ENCODE measurements around the gene EXOC3L1. TPM values are rescaled to one million over a fixed set of nuclear protein-coding genes. Genes with fewer than 3 reads are reported as not detected.

The EXOC3L1 gene
- total RNA-seq, 2 donors from 2014 or later: 0.68 to 1.5 TPM

DNA sequence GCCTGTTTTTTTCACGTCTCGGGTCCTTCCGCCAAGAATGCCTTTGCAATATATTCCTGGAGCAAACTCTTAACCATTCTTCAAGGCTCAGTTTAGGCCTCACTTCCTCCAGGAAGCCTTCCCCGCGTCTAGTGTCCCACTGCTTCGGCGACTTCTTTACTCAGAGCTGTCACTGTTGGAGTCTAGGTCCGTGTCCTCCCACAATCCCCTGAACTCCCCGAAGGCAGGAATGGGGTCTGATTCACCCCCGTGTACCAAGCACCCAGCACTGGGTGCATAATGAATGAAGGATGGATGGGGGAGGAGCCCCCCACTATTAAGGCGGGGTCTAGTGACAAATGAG lies 6.7 kb downstream of the EXOC3L1 start:
- TF ChIP-seq, protein P1, sequence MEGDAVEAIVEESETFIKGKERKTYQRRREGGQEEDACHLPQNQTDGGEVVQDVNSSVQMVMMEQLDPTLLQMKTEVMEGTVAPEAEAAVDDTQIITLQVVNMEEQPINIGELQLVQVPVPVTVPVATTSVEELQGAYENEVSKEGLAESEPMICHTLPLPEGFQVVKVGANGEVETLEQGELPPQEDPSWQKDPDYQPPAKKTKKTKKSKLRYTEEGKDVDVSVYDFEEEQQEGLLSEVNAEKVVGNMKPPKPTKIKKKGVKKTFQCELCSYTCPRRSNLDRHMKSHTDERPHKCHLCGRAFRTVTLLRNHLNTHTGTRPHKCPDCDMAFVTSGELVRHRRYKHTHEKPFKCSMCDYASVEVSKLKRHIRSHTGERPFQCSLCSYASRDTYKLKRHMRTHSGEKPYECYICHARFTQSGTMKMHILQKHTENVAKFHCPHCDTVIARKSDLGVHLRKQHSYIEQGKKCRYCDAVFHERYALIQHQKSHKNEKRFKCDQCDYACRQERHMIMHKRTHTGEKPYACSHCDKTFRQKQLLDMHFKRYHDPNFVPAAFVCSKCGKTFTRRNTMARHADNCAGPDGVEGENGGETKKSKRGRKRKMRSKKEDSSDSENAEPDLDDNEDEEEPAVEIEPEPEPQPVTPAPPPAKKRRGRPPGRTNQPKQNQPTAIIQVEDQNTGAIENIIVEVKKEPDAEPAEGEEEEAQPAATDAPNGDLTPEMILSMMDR (IDR thresholded peaks at IDR 0.05): no peak
- H3K9me3 ChIP-seq: no peaks in the 10 kb centered on the region
- ATAC-seq (ENCODE audit: insufficient number of reproducible peaks, low FRiP score, low read depth) (no peak), DNase-seq (ENCODE audit: low spot score) (no peak)
- H3K4me1 ChIP-seq (ENCODE audit: control insufficient read depth in 1 of 2, low read depth in 2 of 2): peaks cover 16 to 39% of the 10 kb centered on the region in 2 donors
- peak overlapping the region; percentile 90 for H3K4me3 ChIP-seq
- no peaks in the 10 kb centered on the region for H3K27me3 ChIP-seq (replicated peaks; ENCODE audit: insufficient read depth)
- no peaks in the 10 kb centered on the region for H3K36me3 ChIP-seq
- peak overlapping the region; percentile 84 to 89 for H3K27ac ChIP-seq

DNA sequence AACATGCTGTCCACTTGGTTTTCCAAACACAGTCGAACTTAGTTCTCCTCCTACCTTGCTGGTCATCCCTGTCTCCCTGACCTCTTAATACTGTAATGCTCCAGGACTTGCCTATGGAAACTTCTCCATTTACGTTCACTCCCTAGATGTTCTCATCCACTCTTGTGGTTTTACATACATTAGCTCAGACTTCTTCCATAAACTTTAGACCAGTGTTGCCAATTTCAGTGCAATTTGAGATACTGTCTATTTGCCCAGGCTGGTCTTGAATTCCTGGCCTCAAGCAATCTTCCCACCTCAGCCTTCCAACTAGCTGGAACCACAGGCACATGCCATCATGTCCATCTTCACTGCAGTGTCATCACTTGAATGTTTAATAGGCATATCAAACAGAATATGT lies 7.6 kb downstream of the EXOC3L1 start:
- no peak for DNase-seq (ENCODE audit: low spot score)
- no peak overlapping the region for H3K27ac ChIP-seq

DNA sequence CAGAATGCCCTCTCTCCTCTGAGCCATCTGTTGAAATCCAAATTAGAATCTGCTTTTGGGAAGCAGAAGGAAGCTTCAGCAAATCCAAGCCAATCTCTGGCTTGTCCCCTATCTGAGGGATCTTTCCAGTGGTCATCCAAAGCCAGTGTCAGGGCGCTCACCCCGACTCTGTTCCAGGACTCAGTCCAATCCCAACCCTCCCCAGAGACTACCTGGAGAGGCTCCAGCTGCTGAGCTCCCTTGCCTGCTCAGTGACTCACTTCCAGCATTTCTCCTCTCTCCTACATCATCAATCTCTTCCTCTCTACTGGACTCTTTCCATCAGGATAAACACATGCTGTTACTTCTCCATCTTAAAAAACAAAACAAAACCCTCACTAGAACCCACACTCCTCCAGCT lies 8.6 kb downstream of the EXOC3L1 start:
- H3K27me3 ChIP-seq (replicated peaks; ENCODE audit: insufficient read depth): no peaks in the 10 kb centered on the region
- H3K36me3 ChIP-seq: no peaks in the 10 kb centered on the region
- no peak overlapping the region for H3K27ac ChIP-seq
- TF ChIP-seq, protein P1 (IDR thresholded peaks at IDR 0.05): no peak
- DNase-seq (ENCODE audit: low spot score): no peak
- peaks cover 19 to 47% of the 10 kb centered on the region in 2 donors for H3K4me1 ChIP-seq (ENCODE audit: control insufficient read depth in 1 of 2, low read depth in 2 of 2)
- ATAC-seq (ENCODE audit: insufficient number of reproducible peaks, low FRiP score, low read depth): no peak
- no peaks in the 10 kb centered on the region for H3K9me3 ChIP-seq
- H3K4me3 ChIP-seq: no peak overlapping the region

More for the DNA sequence above, 7.6 kb downstream of the EXOC3L1 start:
- Histone ChIP-seq H3K27me3 (replicated peaks; ENCODE audit: insufficient read depth) (no peaks in the 10 kb centered on the region), H3K36me3 (no peaks in the 10 kb centered on the region), H3K4me3 (no peak overlapping the region), H3K4me1 (ENCODE audit: control insufficient read depth in 1 of 2, low read depth in 2 of 2) (peaks cover 19 to 47% of the 10 kb centered on the region in 2 donors), H3K9me3 (no peaks in the 10 kb centered on the region)
- TF ChIP-seq, protein P1 (IDR thresholded peaks at IDR 0.05): no peak
- ATAC-seq (ENCODE audit: insufficient number of reproducible peaks, low FRiP score, low read depth): no peak

DNA sequence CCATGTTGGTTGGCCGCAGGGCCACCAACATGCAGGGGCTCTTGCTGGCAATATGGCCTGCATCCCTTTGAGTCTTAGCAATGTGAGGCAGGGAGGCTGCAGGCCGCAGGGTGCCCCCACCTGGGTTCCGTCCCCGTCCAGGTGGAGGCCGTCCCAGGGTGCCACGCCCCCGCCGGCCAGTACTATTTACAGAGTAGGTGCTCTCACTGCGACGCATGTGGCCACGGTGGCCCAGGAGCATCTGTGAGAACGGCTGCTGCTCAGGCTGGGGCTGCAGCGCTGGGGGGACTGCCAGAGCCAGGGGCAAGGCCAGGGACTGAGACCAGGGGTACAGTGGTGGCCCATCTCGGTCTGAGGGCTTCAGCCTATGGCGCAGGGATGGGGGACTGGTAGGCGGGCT lies 9.8 kb downstream of the EXOC3L1 start:
- Histone ChIP-seq H3K27me3 (replicated peaks; ENCODE audit: insufficient read depth) (no peaks in the 10 kb centered on the region), H3K4me3 (no peak overlapping the region), H3K27ac (no peak overlapping the region), H3K4me1 (ENCODE audit: control insufficient read depth in 1 of 2, low read depth in 2 of 2) (peaks cover 18 to 40% of the 10 kb centered on the region in 2 donors), H3K36me3 (peaks cover 3% of the 10 kb centered on the region), H3K9me3 (no peaks in the 10 kb centered on the region)
- TF ChIP-seq, protein P1 (IDR thresholded peaks at IDR 0.05): no peak
- DNase-seq (ENCODE audit: low spot score): no peak
- ATAC-seq (ENCODE audit: insufficient number of reproducible peaks, low FRiP score, low read depth): no peak

DNA sequence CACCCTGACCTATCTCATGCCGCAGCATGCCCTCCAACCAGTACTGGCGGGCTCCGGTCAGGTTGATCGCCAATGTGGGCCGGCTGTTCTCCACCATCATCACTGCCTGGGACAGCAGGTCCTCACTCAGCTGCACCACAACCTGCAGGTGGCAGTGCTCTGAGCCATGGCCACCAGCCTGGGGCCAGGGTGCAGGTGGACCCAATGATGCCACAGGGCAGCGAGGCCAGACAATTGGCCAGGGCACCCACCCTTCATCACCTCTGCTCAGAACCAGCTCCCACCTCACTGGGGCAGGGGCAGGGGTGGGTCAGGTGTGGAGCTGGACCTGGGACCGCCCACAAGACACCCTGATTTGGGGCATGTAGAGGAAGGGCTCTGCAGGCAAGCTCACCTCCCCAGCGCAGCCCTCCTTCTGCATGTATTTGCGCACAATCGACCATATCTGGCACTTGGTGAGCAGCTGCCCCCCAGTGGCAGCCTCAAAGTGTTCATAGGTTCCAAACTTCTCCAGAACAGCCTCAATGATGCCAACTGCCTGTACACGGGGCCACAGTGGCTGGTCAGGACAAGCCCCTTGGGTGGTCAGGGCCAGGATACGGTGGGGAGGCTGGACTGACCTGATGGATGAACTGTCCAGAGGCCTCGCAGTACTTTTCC lies 10.4 kb downstream of the EXOC3L1 start:
- Histone ChIP-seq H3K4me3 (no peak overlapping the region), H3K4me1 (ENCODE audit: control insufficient read depth in 1 of 2, low read depth in 2 of 2) (peaks cover 18 to 40% of the 10 kb centered on the region in 2 donors), H3K27ac (no peak overlapping the region), H3K9me3 (no peaks in the 10 kb centered on the region), H3K27me3 (replicated peaks; ENCODE audit: insufficient read depth) (no peaks in the 10 kb centered on the region), H3K36me3 (peaks cover 3% of the 10 kb centered on the region)
- ATAC-seq (ENCODE audit: insufficient number of reproducible peaks, low FRiP score, low read depth) (no peak), DNase-seq (ENCODE audit: low spot score) (no peak)
- TF ChIP-seq, protein P1 (IDR thresholded peaks at IDR 0.05): no peak
